HG03442 (cell line): ENCODE data around the gene FBXO21.

Experiments used
- ATAC-seq: cut with Tn5 transposase; IDR thresholded peaks from one replicate; pipeline ENCODE4 v1.9.1; 2021; ENCODE audit warnings: mild to moderate bottlenecking, moderate library complexity; ENCODE audit not compliant: unreplicated experiment

Gene FBXO21

DNA sequence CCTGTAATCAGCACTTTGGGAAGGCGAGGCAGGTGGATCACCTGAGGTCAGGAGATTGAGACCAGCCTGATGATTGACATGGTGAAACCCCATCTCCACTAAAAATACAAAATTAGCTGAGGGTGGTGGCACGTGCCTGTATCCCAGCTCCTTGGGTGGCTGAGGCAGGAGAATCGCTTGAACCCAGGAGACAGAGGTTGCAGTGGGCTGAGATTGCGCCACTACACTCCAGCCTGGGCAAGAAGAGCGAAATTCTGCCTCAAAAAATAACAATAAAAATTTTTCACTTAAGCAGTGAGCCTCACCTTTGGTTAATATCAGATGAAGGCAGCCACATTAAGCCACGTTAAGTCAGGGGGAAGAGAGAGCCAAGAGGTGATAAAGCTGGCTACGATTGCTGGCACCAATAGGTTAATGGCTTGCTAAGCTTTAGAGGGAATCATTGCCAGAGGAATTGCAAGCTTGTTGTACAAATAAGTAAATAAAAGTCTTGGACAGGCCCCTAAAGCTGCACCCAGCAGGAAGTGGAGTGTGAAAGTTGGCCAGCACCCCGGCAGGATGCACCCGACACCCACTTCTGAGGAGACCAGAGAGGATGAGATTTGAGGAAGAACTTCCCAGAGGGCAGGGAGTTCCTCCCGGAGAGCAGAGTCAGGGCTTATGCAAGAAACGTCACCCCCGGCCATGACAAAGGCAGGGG is 49.7 kb downstream of the FBXO21 start:
- ATAC-seq, result no peak

GRCh38 chr12:117139025-117139717 is 51.1 kb downstream of the FBXO21 start:
- no peak for ATAC-seq

DNA sequence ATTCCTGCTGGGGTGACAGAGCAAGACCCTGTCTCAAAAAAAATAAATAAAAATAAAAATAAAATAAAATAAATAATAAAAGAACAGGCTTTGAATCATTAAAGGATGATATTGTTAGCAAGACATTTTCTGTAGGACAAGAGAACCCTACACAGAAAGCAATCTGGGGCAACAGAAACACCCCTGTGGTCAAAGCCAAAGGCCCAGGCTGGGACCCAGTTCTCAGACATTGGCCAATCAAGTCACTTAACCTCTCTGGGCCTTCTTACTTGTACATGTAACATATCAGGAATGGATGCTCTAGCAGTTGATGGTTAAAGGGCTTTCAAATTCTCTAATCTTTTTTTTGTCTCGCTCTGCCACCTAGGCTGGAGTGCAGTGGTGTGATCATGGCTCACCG is 55.5 kb downstream of the FBXO21 start:
- no peak for ATAC-seq

GRCh38 chr12:117134059-117134458 is 56.2 kb downstream of the FBXO21 start:
- ATAC-seq, result no peak

DNA sequence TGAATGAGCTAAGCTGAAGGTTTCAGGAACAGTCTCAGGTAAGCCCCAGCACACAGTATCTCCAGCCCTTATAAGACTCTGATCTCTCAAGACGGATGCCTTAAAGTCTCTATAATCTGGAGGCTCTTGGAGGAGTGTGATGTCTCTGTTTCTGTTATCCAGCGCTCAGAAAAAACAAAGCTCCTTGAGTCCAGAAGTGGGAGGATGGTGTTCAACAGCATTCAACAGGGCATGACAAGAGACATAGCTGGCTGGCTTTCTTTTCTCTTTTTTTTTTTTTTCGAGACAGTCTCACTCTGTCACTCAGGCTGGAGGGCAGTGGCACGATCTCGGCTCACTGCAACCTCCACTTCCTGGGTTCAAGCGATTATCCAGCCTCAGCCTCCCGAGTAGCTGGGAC is 59.5 kb downstream of the FBXO21 start:
- ATAC-seq, result no peak

DNA sequence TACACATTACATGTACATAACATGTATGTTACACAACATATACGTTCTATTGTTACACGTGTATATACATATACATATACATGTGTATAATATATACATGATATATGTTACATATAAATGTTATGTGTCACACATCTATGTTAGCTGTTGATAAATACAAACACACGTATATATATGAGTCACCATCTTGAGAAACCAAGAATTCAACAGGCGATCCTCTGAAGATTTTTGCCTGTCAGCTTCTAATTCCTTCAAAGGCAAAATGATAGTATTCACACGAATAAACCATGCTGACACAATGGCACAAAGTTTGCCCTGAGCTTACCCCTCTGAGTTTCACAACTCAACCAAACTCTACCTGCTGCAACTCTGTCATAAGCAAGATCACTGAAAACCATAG is 60.9 kb downstream of the FBXO21 start:
- no peak for ATAC-seq

GRCh38 chr12:117127933-117128823 is 62.1 kb downstream of the FBXO21 start:
- no peak for ATAC-seq

GRCh38 chr12:117126335-117126734 is 63.9 kb downstream of the FBXO21 start:
- no peak for ATAC-seq

DNA sequence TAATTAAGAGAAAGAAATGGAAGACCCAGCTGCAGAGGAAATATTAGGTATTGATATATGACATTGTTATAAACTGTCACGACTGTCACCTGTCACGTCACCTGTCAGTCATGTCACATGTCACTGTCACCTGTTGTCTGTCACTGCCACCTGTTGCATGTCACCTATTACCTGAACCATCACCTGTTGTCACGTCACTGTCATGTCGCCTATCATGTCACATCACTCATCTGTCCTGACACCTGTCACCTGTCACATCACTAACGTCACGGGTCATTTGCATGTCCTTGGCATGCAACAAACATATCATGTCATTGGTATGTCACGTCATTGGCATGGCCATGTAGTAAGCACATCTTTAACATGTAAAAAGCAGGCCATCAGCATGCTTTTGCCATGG is 64.5 kb downstream of the FBXO21 start:
- no peak for ATAC-seq

- ATAC-seq, result no peak
Measured at GRCh38 chr12:117125272-117125613, 65.0 kb downstream of the FBXO21 start.

- no peak for ATAC-seq
Measured at GRCh38 chr12:117124421-117125271, 65.6 kb downstream of the FBXO21 start.

DNA sequence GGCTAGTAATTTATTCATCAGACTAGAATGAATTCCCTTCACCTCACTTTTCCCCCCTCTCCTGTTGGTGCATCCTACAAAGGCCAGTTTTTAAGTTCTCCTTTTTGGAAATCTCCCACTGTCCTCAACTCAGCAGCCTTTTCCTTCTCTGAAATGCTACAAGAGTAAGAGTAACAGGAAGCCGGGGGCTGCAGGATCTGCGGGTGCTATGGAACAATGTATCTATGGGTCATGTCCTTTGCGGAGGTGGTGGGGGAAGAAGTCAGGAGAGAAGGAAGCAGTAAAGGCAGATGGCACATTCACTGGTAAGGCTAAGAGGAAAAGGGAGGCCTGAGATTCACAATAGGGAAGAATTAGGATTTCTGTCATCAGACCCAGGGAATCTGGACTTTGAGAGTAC is 68.8 kb downstream of the FBXO21 start:
- ATAC-seq, result no peak

DNA sequence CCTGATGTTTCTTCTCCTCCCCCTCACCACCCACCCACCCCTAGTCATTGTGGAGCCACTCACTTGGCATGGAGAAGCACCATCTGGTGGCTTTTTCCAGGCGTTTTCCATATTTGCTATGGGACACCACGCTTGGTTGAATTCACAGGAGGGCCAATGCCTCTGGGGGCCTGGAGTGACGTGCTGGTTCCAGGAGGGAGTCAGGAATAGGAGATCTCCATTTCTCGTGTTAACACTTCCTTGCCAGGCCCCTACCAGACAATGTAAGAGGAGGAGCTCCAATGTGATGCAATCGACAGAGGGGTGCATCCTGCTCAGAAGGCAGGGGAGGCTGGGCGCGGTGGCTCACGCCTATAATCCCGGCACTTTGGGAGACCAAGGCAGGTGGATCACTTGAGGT is 69.5 kb downstream of the FBXO21 start:
- no peak for ATAC-seq

DNA sequence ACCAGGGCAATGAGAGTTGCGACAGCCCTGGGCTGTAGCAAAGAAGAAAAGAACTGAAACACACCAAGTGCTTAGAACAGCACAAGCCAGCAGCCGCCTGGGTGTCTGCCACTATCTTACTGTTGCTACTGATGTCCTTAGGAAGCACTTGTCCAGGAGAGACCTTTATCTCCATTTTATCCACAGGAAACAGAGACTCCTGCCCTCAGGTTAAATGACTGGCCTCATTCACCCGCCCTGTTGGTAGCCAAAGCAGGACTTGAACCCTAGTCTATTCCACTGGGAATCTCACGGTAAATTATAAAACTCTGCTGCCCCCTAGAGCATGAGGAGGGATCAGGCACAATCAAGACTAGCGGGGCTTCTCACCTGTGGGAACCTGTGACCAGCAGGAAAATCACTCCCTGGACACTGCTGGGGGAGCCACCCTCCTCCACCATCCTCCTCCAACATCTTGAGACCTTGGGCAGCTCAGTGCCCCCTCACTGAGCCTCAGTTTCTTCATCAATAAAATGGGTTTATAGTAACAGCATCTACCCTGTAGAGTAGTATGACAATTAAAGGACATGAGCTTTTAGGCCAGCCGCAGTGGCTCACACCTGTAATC is 70.6 kb downstream of the FBXO21 start:
- no peak for ATAC-seq

GRCh38 chr12:117118838-117119591 is 71.3 kb downstream of the FBXO21 start:
- no peak for ATAC-seq

- no peak for ATAC-seq
Measured at GRCh38 chr12:117114784-117115183, 75.5 kb downstream of the FBXO21 start.

DNA sequence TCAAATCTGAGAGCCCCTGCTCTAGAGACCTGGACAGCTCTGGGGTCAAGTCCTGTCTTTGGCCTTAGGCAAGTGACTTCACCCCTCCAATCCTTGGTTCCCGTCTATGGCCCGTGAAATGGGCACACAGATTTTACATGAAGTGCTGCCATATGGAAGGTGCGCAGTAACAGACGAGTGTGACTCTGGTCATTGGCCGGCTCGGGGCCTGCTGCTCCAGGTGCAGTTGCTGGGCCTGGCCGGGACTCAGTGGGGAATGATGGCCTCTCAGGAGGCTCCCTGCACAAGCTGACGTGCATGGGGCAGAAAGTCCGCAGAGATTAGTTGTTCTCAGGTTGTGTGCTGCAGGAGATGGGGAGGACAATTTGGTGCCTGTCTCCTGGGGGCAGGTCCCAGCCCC is 77.0 kb downstream of the FBXO21 start:
- no peak for ATAC-seq

DNA sequence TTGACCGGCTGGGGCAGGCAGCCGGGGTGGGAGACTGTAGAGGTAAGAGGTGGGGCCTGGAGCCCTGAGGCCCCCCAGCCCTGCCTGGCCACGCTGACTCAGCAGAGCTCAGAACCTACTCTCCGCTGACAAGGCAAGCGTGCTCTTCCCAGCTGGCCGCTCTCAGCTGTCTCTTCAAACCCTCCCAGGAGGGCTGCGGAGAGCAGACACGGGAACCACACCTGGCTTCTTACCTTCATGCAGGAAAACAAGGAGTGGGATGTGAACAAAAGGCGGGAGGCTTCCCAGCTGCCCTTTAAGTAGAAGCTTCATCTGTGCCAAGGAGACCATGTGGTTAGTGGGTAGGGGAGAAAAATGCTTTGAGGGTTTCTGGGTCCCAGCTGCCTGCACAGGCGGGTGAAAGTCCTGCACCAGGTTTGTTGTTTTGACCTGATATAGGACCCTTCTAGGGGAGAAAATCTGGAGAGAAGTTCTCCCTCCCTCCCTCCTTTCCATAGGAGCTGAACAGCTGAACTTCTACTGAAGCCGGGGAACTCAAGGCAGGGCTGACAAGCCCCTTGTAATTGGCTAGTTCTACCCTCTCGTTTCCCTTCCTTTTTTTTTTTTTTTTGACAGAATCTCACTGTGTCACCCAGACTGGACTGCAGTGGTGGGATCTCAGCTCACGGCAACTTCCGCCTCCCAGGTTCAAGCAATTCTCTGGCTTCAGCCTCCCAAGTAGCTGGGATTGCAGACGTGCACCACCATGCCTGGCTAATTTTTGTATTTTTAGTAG is 78.3 kb downstream of the FBXO21 start:
- ATAC-seq, result no peak

DNA sequence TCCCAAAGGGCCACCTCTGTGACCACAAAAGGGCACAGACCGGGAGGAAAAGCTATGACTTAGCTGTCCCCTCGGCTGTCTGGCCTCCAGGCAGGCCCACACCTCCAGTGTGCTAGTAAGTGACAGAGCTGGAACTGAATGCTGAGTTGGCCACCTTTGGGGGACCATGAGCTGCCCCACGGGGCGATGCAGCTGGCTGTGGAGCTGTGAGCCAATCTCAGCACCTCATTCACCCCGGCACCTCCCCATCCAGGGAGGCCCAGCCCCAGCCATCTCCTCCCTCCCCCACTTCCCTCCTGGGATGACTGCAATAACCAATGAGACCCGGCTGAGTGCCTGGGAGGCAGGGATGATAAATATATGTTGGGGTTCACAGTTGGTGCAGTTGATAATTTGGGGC is 78.9 kb downstream of the FBXO21 start:
- no peak for ATAC-seq
